PC-9 (cell line): ENCODE data around the gene RBFOX2. TPM values are rescaled to one million over a fixed set of nuclear protein-coding genes. Genes with fewer than 3 reads are reported as not detected.
A peak's percentile ranks its signal among the peaks of the same experiment; 100 is the strongest.
"Not testable (repeated sequence)": the region's sequence is repeated elsewhere in the genome, so short reads cannot be mapped to it uniquely, and the experiment has no call there.

Source experiments
- BruUV-seq: library from RNA; stranded (reverse); fragments of 400-500 nt; replicated peaks from 2 replicates; lab custom pipeline; 2021; lab: Mats Ljungman, UMichigan
- CTCF ChIA-PET: fragments of 300-600 bp; sonication (Branson Sonifier 250); formaldehyde crosslinking; loops from one replicate; lab custom pipeline; 2022; ENCODE audit warnings: antibody characterized with exemption; lab: Charles Lee
- POLR2A ChIA-PET: fragments of 300-600 bp; sonication (Branson Sonifier 250); formaldehyde crosslinking; loops from one replicate; lab custom pipeline; 2022; ENCODE audit warnings: antibody characterized with exemption; ENCODE audit not compliant: unreplicated experiment; lab: Charles Lee
- DNase-seq, 2 experiments: peaks; one replicate each; pipeline versions ENCODE4 v3.0.0 to v3.0.0-alpha.2; 2015 to 2022; ENCODE audit warnings: mixed read lengths in 1 of 2
- H2AFZ ChIP-seq: fragments of 200-600 bp; sonication (generic); 2 replicates; pipeline ENCODE4 v1.8.1; 2017; ENCODE audit warnings: antibody characterized with exemption
- H3F3A ChIP-seq: fragments of 200-600 bp; sonication (generic); 2 replicates; pipeline ENCODE4 v1.8.1; 2017; ENCODE audit warnings: antibody characterized with exemption, mild to moderate bottlenecking, low read depth; ENCODE audit not compliant: insufficient read depth
- H3K27ac ChIP-seq: fragments of 200-600 bp; sonication (generic); 2 replicates; pipeline ENCODE4 v1.6.1; 2016; ENCODE audit warnings: mixed run types
- H3K27me3 ChIP-seq: fragments of 200-600 bp; sonication (generic); 2 replicates; pipeline ENCODE4 v1.6.1; 2016; ENCODE audit warnings: low read depth, mixed run types; ENCODE audit not compliant: insufficient read depth
- H3K36me3 ChIP-seq: fragments of 200-600 bp; sonication (generic); 2 replicates; pipeline ENCODE4 v1.6.1; 2016; ENCODE audit warnings: low read depth, mixed run types
- H3K4me1 ChIP-seq: fragments of 200-600 bp; sonication (generic); replicated peaks from 2 replicates; pipeline ENCODE4 v1.6.1; 2016; ENCODE audit warnings: mixed run types; ENCODE audit not compliant: insufficient read depth
- H3K4me2 ChIP-seq: fragments of 200-600 bp; sonication (generic); 2 replicates; pipeline ENCODE4 v1.6.1; 2017; ENCODE audit warnings: mixed run types
- H3K4me3 ChIP-seq: fragments of 200-600 bp; sonication (generic); 2 replicates; pipeline ENCODE4 v1.6.1; 2016; ENCODE audit warnings: mixed run types
- H3K79me2 ChIP-seq: fragments of 200-600 bp; sonication (generic); 2 replicates; pipeline ENCODE4 v1.6.1; 2017; ENCODE audit warnings: low read depth, mixed run types
- H3K9me2 ChIP-seq: fragments of 200-600 bp; sonication (generic); 2 replicates; pipeline ENCODE4 v1.8.1; 2017; ENCODE audit warnings: mild to moderate bottlenecking; ENCODE audit not compliant: insufficient read depth
- H3K9me3 ChIP-seq: fragments of 200-600 bp; sonication (generic); 2 replicates; pipeline ENCODE4 v1.8.1; 2016; ENCODE audit warnings: low read depth; ENCODE audit not compliant: insufficient read depth
- H4K20me1 ChIP-seq: fragments of 200-600 bp; sonication (generic); 2 replicates; pipeline ENCODE4 v1.8.1; 2017; ENCODE audit not compliant: insufficient read depth
- CTCF ChIP-seq: fragments of 200-600 bp; sonication (generic); conservative IDR thresholded peaks from 2 replicates; pipeline ENCODE4 v1.6.1; 2017; ENCODE audit warnings: mixed run types, antibody characterized with exemption, mild to moderate bottlenecking, moderate library complexity
- EZH2 ChIP-seq: fragments of 200-600 bp; sonication (generic); IDR thresholded peaks from 2 replicates; pipeline ENCODE4 v1.8.0; 2017; ENCODE audit warnings: antibody characterized with exemption, low read depth
- intact Hi-C: fragments of 100-400 bp; cut with micrococcal nuclease; formaldehyde crosslinking; loops from one replicate; pipeline ENCODE4 v1.10.0; 2022; ENCODE audit not compliant: unreplicated experiment
- total RNA-seq: library from RNA; stranded (reverse); gene quantifications from 2 replicates; pipeline ENCODE4 v1.2.3, GENCODE V29; 2021

The RBFOX2 gene
- total RNA-seq, 1 experiment from 2014 or later, result 109 TPM

GRCh38 chr22:35740616-35741015 lies 288.0 kb downstream of the RBFOX2 start:
- H3K27ac ChIP-seq, result no peak overlapping the region
- CTCF ChIA-PET, result no interaction called here
- intact Hi-C loops, result no loop called here

DNA sequence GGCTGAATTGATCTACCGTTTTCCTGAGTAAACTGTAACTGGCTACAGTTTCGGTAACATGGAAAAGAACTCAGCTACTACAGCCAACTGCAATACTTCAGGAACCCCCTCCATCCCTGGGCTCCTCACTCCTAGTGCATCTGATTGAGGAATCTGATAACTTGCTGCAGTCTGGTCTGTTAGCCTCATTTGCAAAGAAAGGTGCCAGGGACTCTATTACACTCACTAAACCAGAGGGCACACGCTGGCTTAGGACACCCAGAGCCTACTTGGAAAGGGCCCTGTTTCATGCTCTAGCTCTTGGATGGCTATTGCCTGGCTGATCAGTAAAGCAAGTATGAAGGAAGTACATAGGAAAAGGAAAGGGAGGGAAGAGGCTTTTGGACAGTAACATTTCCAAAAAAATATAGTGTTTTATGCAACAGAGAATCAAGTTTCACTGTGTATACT lies 288.7 kb downstream of the RBFOX2 start:
- Histone ChIP-seq H3F3A (peaks cover 30% of the 10 kb centered on the region; the same call in 1 of the 2 replicates), H3K9me2 (no peaks in the 10 kb centered on the region), H3K9me3 (no peaks in the 10 kb centered on the region), H3K4me3 (no peak overlapping the region), H3K27me3 (no peaks in the 10 kb centered on the region), H3K79me2 (no peaks in the 10 kb centered on the region), H3K4me1 (peaks cover 20% of the 10 kb centered on the region), H3K36me3 (peaks cover 24% of the 10 kb centered on the region; the same call in 1 of the 2 replicates), H2AFZ (no peak overlapping the region), H4K20me1 (no peaks in the 10 kb centered on the region), H3K27ac (no peak overlapping the region), H3K4me2 (no peak overlapping the region)
- ChIA-PET POLR2A (no interaction called here), CTCF (interaction anchor here (0.6 kb wide), 2 partner anchors 17 to 86 kb away, joined by 3 to 5 read pairs; no protein-coding TSS in a partner anchor)
- no peak for DNase-seq
- no peak for TF ChIP-seq EZH2
- TF ChIP-seq CTCF, result 0 out of 2 replicates have a peak, but pooled peaks have one; percentile 3
- no TSS peak for BruUV-seq
- intact Hi-C loops, result no loop called here

More at GRCh38 chr22:35740616-35741015, 288.0 kb downstream of the RBFOX2 start:
- peaks cover 31% of the 10 kb centered on the region for H3K36me3 ChIP-seq
- TF ChIP-seq CTCF (no peak), EZH2 (no peak)
- no peaks in the 10 kb centered on the region for H3K9me3 ChIP-seq
- no peak overlapping the region for H2AFZ ChIP-seq
- POLR2A ChIA-PET, result no interaction called here
- no peak for DNase-seq
- H4K20me1 ChIP-seq, result no peaks in the 10 kb centered on the region
- H3F3A ChIP-seq, result peaks cover 30% of the 10 kb centered on the region; the same call in 1 of the 2 replicates
- no peaks in the 10 kb centered on the region for H3K27me3 ChIP-seq
- H3K79me2 ChIP-seq, result no peaks in the 10 kb centered on the region
- peaks cover 20% of the 10 kb centered on the region for H3K4me1 ChIP-seq
- H3K9me2 ChIP-seq, result no peaks in the 10 kb centered on the region
- BruUV-seq, result no TSS peak
- H3K4me2 ChIP-seq, result no peak overlapping the region
- no peak overlapping the region for H3K4me3 ChIP-seq

GRCh38 chr22:35739076-35739930 lies 289.3 kb downstream of the RBFOX2 start:
- TF ChIP-seq EZH2, result no peak
- peak; percentile 52 for TF ChIP-seq CTCF
- Histone ChIP-seq H4K20me1 (no peaks in the 10 kb centered on the region), H2AFZ (no peak overlapping the region), H3K4me3 (no peak overlapping the region), H3K36me3 (peaks cover 22% of the 10 kb centered on the region; the same call in 1 of the 2 replicates), H3K9me3 (no peaks in the 10 kb centered on the region), H3K79me2 (no peaks in the 10 kb centered on the region), H3K4me1 (peaks cover 20% of the 10 kb centered on the region), H3F3A (peaks cover 30% of the 10 kb centered on the region; the same call in 1 of the 2 replicates), H3K27ac (no peak overlapping the region), H3K4me2 (no peak overlapping the region), H3K27me3 (no peaks in the 10 kb centered on the region), H3K9me2 (no peaks in the 10 kb centered on the region)
- no peak for DNase-seq
- BruUV-seq, result no TSS peak
- intact Hi-C loops, result no loop called here
- CTCF ChIA-PET, result interaction anchor here (0.6 kb wide), 2 partner anchors 17 to 85 kb away, joined by 3 to 5 read pairs; no protein-coding TSS in a partner anchor
- POLR2A ChIA-PET, result no interaction called here

DNA sequence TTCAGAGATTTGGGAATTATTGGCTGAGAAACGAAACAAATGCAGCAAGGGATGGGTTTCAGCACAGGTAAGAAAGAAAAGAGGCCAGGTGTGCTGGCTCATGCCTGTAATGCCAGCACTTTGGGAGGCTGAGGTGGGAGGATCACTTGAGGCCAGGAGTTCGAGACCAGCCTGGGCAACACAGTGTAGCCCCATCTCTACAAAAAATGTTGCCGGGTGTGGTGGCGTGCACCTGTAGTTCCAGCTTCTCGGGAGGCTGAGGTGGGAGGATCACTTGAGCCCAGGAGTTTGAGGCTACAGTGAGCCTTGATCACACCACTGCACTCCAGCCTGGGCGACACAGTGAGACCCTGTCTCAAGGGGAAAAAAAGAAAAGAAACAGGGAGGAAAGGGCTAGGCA lies 290.7 kb downstream of the RBFOX2 start:
- H4K20me1 ChIP-seq, intact Hi-C loops, DNase-seq, H3K27ac ChIP-seq, H3K9me2 ChIP-seq, CTCF ChIA-PET, POLR2A ChIA-PET, H3K4me3 ChIP-seq, H3K9me3 ChIP-seq, H3K79me2 ChIP-seq, H2AFZ ChIP-seq, BruUV-seq, H3K4me2 ChIP-seq, H3K36me3 ChIP-seq, H3K27me3 ChIP-seq: not testable (repeated sequence)
- peaks cover 23% of the 10 kb centered on the region; the same call in 1 of the 2 replicates for H3F3A ChIP-seq
- H3K4me1 ChIP-seq, result peaks cover 13% of the 10 kb centered on the region
